Stomach (tissue), 4 donors: ENCODE data around the gene PFKP.

Source experiments
- EP300 ChIP-seq: sonication (generic); formaldehyde crosslinking; IDR thresholded peaks from one replicate; pipeline ENCODE4 v1.6.1; 2017; ENCODE audit warnings: antibody characterized with exemption
- POLR2AphosphoS5 ChIP-seq, 3 donors: sonication (generic); formaldehyde crosslinking; IDR thresholded peaks; one replicate each; pipeline ENCODE4 v1.6.1; 2016; ENCODE audit warnings: antibody characterized with exemption in 3 of 3
- TF ChIP-seq, protein P1 (sequence below), 7 experiments: fragments of 450-650 bp in 4 of 7; fragments of 200-600 bp in 3 of 7; sonication (generic) in 3 of 7; IDR thresholded peaks; one replicate each; pipeline ENCODE4 v1.5.1; 2016 to 2019; ENCODE audit warnings: antibody characterized with exemption in 7 of 7, control low read depth in 2 of 7, mild to moderate bottlenecking in 1 of 7

DNA sequence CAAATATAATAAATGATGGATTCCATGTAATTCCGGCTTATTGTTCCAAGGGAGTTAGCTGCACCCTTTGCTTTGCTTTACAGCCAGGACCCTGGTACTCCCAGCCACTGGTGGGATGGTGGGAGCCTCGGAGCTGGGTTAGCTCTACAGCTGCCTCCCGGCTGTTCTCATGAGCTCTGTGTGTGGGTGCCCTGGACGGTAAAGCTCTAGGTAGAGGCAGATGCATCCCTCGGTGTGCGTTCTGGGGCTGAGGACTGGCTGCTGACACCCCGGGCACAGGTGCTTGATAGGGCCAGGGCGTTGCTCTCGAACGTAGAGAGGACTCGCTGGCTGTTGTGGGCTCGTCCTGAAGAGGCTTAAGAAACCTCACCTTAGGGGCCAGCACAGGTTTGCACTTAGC, 50.1 kb downstream of the PFKP start:
- TF ChIP-seq EP300 (no peak), POLR2AphosphoS5 (IDR thresholded peaks at IDR 0.05) (no peak)
- TF ChIP-seq, protein P1, sequence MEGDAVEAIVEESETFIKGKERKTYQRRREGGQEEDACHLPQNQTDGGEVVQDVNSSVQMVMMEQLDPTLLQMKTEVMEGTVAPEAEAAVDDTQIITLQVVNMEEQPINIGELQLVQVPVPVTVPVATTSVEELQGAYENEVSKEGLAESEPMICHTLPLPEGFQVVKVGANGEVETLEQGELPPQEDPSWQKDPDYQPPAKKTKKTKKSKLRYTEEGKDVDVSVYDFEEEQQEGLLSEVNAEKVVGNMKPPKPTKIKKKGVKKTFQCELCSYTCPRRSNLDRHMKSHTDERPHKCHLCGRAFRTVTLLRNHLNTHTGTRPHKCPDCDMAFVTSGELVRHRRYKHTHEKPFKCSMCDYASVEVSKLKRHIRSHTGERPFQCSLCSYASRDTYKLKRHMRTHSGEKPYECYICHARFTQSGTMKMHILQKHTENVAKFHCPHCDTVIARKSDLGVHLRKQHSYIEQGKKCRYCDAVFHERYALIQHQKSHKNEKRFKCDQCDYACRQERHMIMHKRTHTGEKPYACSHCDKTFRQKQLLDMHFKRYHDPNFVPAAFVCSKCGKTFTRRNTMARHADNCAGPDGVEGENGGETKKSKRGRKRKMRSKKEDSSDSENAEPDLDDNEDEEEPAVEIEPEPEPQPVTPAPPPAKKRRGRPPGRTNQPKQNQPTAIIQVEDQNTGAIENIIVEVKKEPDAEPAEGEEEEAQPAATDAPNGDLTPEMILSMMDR (IDR thresholded peaks at IDR 0.05) = no peak
